ENCODE measurements around the gene TEX14.

DNA sequence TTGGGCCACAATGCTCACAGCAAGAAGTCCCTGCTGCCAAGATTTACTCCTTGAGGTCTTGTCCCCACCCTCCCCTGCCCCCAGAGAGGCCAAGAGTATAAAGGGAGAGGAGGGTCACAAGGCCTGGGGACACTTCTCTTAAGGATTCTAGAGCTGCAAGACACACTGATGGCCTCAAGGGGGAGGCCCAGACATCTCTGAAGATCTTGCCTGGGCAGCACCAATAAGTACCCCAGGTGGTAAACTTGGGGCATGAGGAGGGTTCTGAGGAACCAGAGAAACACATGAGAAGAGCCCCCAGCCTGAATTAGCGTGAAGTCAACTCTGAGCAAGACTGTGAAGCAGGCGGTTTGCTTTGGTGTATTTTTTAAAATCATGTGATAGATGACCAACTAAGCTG, 150.6 kb downstream of the TEX14 start:
- TF ChIP-seq, protein P1, sequence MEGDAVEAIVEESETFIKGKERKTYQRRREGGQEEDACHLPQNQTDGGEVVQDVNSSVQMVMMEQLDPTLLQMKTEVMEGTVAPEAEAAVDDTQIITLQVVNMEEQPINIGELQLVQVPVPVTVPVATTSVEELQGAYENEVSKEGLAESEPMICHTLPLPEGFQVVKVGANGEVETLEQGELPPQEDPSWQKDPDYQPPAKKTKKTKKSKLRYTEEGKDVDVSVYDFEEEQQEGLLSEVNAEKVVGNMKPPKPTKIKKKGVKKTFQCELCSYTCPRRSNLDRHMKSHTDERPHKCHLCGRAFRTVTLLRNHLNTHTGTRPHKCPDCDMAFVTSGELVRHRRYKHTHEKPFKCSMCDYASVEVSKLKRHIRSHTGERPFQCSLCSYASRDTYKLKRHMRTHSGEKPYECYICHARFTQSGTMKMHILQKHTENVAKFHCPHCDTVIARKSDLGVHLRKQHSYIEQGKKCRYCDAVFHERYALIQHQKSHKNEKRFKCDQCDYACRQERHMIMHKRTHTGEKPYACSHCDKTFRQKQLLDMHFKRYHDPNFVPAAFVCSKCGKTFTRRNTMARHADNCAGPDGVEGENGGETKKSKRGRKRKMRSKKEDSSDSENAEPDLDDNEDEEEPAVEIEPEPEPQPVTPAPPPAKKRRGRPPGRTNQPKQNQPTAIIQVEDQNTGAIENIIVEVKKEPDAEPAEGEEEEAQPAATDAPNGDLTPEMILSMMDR (IDR thresholded peaks at IDR 0.05) = no peak
- no peak for TF ChIP-seq POLR2A (IDR thresholded peaks at IDR 0.05)

Measured in breast epithelium (tissue), 3 donors.